Left lobe of liver (tissue), 2 donors: ENCODE measurements around the gene PPP1R14B. TPM values are rescaled to one million over a fixed set of nuclear protein-coding genes. Genes with fewer than 3 reads are reported as not detected.

ENCODE experiments used
- ATAC-seq: fragments of 200-7000 bp; cut with Tn5 transposase; one replicate; pipeline ENCODE4 v1.9.1; 2020; ENCODE audit warnings: mild to moderate bottlenecking, moderate library complexity
- DNase-seq: peaks from one replicate; pipeline ENCODE4 v3.0.0-alpha.2; 2020; ENCODE audit warnings: low spot score
- total RNA-seq: library from RNA; stranded (reverse); gene quantifications from one replicate; pipeline ENCODE4 v1.2.1, GENCODE V29; 2021
- donor health status: DM: no; HTN: no; CAD: no; lungs with moderate emphysema.
- donor health status: DM: no; HTN: yes; CAD: no.

The PPP1R14B gene
- total RNA-seq, 1 donor from 2014 or later, result 50.1 TPM

DNA sequence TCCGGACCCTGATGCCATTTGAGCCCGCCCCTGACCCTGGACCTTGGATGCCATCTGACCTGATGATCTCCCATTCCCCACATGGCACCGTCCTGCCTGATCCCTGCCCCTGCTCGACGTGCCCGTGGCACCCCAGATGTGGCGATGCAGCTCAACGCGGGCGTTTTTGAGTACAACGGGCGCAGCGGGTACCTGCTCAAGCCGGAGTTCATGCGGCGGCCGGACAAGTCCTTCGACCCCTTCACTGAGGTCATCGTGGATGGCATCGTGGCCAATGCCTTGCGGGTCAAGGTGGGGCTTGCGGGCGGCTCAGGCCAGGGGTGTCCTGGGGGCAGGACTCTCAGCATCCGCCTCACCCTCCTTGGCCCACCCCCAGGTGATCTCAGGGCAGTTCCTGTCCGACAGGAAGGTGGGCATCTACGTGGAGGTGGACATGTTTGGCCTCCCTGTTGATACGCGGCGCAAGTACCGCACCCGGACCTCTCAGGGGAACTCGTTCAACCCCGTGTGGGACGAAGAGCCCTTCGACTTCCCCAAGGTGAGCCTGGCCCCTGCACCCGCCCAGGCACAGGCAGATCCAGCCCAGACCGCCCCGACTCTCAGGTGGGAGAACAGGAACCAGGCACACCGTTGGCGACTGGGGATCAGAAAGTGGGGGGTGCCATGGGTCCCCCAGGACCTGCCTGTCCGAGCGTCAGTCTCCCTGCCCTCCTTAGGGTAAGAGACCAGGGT lies 15.7 kb upstream of the PPP1R14B start:
- ATAC-seq (no peak), DNase-seq (no peak)

DNA sequence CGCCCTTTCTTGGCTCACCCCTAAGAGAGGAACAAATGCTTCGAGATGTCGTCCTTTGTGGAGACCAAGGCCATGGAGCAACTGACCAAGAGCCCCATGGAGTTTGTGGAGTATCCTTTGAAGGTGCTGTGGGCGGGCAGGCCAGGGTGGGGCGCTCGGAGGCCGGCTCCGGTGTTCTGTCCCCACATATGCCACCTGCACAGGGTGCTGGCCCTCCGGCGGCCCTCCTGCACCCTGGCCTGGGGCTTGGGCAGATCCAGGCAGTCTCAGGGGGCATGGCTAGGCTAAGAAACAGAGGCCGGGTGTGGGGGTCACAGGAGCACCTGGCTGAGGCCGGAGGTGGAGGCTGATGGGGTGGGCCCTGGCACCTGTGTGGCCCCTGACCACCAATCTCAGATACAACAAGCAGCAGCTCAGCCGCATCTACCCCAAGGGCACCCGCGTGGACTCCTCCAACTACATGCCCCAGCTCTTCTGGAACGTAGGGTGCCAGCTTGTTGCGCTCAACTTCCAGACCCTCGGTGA lies 14.9 kb upstream of the PPP1R14B start:
- DNase-seq (no peak), ATAC-seq (no peak)

DNA sequence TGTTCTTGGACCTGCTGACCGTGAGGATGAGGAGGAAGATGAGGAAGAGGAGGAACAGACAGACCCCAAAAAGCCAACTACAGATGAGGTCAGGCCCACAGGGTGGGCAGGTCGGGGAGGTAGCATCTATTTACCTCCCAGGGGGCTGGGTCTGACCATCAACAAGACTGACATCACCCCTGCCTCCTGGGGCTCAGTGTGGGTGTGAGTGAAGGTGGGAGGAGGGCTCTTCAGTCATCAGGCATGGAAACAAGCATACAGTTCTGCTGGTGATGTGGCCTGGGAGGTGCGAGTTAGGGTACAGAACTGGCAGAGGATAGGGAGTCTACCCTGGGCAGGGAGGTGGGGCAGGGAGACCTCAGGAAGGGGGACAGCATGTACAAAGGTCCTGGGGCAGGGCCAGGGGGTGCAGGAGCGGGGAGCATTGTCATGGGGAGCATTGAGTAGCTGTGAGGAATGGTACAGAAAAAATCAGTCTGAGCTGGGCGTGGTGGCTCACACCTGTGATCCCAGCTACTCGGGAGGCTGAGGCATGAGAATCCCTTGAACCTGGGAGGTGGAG lies 13.5 kb upstream of the PPP1R14B start:
- no peak for DNase-seq
- no peak for ATAC-seq

DNA sequence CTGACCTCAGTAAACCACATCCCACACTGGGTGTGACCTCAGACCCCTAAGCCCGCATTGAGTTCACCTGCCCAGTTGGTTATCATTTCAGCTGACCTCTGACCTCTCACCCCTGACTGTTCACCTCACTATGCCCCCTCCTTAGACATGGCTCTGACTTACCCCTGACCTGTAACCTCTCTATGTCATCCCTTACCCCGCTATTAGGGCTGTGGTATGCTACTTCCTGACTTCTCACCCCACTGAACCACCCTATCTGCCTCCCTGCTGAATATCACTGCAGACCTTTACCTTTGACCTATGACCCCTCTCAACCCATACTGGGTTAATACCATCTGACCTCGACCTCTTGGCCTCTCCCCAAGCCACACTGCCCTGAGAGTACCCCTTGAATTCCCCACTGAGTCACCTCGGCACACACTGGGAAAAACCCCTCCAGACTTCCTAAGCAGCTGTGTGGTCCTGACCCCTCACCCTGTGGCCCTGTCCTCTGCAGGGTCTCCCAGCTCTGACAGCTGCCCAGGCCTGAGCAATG lies 12.9 kb upstream of the PPP1R14B start:
- DNase-seq (no peak), ATAC-seq (no peak)

DNA sequence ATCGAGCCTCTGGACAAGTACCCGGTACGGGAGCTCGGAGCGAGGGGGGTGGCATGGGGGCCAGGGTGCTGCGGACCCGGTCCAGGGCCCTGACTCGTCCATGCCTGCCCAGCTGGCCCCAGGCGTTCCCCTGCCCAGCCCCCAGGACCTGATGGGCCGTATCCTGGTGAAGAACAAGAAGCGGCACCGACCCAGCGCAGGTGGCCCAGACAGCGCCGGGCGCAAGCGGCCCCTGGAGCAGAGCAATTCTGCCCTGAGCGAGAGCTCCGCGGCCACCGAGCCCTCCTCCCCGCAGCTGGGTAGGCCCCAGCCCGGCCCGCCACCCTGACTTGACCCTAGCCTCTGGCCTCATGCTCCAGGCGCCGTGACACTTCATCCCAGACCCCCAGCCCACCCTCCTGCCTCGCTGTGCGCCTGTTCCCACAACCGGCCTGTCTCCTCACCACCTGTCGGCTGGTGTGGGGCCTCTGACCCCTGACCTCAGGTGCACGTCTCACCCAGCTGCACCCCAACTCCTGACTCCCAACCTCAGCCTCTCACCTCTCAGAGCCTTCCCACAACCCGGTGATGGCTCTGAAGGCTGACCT lies 12.3 kb upstream of the PPP1R14B start:
- no peak for ATAC-seq

DNA sequence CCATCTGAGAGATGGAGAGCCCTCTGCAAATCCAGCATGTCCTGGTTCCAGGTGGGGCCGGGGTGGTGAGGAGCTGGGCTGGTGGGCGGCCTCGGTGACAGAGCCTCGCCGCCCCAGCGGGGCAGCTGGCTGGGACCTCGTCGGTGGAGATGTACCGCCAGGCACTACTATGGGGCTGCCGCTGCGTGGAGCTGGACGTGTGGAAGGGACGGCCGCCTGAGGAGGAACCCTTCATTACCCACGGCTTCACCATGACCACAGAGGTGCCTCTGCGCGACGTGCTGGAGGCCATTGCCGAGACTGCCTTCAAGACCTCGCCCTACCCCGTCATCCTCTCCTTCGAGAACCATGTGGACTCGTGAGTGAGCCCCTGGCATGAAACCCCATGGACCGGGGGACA lies 11.6 kb upstream of the PPP1R14B start:
- no peak for DNase-seq
- no peak for ATAC-seq

More for the DNA sequence above, 12.3 kb upstream of the PPP1R14B start:
- DNase-seq, result no peak

DNA sequence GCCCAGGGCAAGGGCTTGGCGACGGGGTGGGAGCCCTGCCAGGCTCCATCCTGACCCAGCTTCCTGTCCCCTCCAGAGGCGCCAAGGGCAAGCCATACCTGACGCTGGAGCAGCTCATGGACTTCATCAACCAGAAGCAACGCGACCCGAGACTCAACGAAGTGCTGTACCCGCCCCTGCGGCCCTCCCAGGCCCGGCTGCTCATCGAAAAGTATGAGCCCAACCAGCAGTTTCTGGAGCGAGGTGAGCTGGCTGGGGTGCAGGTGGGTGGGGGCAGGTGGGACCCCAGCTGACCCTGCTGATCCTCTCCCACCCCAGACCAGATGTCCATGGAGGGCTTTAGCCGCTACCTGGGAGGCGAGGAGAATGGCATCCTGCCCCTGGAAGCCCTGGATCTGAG lies 9.6 kb upstream of the PPP1R14B start:
- no peak for DNase-seq
- no peak for ATAC-seq

DNA sequence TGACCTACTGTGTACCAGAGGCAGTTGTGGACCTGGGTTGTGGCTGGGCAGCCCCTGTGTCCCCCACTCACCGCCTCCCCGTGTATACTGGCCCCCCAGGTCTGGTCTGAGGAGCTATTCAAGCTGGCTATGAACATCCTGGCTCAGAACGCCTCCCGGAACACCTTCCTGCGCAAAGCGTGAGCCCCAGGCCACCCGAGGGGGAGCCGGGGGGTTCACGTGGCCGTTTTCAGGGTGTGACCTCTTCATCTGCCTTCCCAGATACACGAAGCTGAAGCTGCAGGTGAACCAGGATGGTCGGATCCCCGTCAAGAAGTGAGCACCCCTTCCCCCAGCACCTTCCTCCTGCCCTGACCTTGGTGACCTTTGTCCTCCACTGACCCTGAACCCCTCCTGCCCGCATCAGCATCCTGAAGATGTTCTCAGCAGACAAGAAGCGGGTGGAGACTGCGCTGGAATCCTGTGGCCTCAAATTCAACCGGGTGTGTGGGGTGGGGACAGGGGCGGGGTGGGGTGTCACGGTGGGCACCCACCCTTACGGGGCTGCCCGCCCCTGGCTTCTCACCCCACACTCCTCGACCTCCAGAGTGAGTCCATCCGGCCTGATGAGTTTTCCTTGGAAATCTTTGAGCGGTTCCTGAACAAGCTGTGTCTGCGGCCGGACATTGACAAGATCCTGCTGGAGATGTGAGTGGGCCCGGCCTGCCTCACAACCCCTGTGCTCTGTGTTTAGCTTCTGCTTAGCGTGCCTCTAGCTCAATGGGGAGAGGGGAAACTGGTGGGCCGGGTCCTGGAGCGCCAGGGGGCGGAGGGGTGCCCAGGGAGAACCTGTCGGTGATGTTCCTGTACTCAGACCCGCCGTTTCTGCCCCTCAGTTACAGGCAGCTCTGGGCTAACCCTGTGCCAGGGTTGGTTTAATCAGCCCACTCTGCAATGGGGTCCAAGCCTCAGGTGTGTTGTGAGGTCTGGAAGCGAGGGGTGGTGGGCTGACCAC lies 8.7 kb upstream of the PPP1R14B start:
- DNase-seq (no peak), ATAC-seq (no peak)

DNA sequence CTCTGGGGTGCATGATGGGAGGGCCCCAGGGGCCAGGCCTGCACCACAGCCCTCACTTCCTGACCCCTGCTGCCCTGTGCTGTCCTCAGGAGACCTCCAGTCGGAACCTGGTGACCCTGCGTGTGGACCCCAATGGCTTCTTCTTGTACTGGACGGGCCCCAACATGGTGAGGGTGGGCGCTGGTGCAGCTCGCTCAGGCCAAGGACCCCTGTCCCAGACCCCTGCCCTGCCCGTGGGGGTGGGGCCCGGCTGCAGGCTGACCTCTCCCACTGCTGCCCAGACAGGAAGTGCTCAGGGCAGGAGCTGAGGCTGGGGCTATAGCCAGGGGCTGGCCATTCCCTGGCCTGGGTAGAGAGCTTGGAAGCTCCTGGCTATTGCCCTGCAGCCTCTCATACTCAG lies 7.6 kb upstream of the PPP1R14B start:
- no peak for DNase-seq
- no peak for ATAC-seq

DNA sequence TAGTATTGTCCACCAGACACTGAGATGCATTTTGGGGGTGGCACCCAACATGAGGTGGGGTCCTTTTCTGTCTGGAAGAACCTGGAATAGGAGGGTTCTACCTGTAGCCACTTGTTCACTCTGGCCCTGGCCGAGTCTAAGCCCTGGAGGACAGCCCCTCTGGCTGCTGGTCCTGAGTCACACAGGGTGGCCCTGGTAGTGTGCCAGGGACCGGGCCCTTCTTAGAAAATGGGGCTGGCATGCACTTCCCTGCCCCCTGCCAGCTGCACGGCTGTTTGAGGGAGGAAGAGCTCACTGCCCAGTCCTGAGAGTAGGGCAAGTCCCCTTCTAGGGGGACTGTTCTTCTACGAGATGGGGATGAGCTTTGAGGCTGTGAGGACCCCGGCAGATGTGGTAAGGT lies 6.7 kb upstream of the PPP1R14B start:
- DNase-seq, result no peak
- ATAC-seq, result no peak

DNA sequence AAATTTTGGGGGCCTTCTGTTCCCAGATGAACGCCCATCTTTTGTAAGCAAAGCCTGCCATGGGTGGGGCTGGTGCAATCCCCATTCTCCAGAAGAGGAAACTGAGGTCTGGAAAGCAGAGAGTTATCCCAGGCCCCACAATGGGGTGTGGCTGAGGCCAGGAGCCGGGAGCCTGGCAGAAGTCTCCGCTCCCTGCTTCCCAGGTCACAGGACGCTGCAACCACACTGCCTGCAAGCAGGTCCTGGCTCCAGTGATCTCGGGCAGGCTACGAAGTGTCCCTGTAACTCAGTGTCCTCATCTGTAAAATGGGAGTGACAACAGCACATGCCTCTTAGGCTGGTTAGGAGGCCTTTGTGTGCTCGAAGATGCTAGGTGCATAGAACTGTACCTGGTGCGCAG lies 6.3 kb upstream of the PPP1R14B start:
- DNase-seq (no peak), ATAC-seq (no peak)

DNA sequence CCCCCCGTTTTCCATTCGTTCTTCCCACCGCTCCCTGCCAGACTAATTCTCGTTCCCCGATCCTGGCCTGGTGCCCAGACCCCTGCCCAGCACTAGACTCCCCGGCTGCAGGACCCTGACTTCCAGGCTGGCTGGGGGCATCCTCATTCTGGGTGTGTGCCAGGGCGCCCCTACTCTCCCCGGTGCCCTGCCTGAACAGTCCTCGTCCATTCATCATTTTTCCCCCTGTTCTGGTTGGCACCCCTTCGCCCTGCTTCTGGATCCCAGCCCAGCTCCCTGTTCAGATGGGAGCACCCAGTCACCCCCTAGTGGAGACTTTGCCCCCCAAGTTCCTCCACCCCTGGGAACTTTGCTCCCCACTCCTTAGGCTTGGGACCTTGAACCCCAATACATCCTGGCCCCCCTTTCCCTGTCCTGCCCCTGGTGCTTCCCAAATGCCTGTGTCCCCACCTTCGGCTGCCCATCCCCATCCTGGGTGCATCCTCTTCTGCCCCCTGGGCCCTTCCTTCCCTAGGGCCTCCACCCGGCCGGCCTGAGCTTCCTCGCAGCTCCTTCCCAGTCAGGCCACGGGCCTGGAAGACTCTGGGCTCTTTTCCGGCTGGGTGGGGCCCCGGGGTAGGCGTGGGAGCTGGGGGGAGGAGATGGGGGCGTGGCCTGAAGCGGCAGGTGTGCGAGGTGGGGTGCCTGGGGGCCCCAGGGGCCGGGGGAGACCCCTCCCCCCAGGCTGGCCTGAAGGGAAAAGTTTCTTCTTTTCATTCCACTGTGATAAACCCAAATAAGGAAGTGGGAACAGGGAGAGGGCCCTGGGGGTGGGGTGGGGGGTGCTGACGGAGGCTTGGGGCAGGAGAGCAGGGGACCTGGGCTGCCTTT lies 5.5 kb upstream of the PPP1R14B start:
- ATAC-seq (peak; percentile 8), DNase-seq (no peak)

DNA sequence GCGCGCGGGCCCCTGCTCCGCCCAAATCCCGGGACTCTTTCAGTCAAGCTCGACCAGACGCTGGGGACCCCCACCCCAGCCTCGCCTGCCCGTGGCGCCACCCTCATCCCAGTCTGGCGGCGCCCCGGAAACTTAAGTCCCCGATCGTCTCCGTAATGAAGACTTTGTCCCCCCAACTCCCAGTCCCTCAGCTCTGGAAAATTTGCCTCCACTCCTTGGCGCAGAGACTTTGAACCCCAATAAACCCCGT lies 4.9 kb upstream of the PPP1R14B start:
- ATAC-seq (no peak), DNase-seq (no peak)

DNA sequence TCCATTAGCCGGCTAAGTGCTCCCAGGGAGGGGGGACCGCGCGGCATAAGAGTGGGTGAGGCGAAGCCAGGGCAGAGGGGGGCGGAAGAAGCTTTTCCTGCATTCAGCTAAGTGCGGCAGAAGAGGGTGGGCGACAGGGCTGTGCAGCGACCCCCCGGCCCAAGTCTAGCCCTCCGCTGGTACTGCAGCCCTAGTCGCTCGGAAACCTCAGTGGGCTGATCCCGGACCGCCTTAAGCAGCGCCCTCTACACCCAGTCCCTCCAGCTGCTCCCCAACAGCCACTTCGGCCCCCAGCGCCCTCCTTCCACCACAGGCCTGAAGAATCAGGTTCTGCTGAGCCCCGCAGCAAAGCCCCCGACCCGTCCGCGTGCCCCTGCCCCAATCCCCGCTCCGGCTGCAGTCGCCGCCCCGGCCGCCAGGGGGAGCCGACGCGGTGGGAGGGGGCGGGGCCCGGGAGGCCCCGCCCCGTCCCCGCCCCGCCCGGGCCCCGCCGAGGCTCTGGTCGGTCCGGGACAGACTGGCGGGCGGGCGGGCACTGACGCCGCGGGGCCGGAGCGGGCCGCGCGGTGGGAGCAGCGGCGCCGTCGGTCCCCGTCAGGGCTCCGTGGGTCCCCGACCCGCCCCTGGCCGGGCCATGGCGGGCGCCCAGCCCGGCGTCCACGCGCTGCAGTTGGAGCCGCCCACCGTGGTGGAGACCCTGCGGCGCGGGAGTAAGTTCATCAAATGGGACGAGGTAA lies 4.4 kb upstream of the PPP1R14B start, which contains the start of gene PLCB3:
Gene PLCB3 (plus strand): TSS at position 515 of the 737 bp plus-strand sequence. CDS start 120 bp downstream, at position 635.
- ATAC-seq (peak; percentile 70), DNase-seq (peak; percentile 74)

DNA sequence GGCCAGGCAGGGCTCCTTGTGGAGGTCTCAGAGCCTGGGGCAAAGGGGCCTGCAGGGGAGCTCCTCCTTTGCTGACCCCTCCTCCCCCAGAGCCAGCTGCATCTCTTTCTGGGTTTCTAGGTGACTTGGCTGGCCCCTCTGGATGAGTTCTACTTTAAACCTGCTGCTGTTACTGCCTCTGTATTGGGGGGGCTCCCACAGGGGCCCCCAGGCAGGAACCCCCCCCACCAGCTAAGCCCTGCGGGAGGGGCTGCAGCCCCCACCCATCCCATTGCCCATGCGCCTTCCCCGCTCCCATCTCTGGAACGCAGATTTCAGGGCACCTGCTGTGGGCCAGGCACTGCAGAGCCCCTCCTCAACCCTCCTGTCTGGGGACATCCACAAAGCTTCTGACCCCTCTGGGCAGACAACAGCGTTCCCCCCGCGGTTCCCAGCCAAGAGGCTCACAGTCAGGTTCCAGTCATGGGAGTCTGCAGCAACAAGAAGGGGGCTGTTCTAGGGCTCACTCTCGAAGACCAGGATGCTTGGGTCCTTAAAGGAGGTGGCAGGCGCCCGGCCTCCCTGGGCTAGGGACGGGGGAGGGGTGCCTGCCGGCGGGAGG lies 3.8 kb upstream of the PPP1R14B start:
- DNase-seq, result no peak
- no peak for ATAC-seq

DNA sequence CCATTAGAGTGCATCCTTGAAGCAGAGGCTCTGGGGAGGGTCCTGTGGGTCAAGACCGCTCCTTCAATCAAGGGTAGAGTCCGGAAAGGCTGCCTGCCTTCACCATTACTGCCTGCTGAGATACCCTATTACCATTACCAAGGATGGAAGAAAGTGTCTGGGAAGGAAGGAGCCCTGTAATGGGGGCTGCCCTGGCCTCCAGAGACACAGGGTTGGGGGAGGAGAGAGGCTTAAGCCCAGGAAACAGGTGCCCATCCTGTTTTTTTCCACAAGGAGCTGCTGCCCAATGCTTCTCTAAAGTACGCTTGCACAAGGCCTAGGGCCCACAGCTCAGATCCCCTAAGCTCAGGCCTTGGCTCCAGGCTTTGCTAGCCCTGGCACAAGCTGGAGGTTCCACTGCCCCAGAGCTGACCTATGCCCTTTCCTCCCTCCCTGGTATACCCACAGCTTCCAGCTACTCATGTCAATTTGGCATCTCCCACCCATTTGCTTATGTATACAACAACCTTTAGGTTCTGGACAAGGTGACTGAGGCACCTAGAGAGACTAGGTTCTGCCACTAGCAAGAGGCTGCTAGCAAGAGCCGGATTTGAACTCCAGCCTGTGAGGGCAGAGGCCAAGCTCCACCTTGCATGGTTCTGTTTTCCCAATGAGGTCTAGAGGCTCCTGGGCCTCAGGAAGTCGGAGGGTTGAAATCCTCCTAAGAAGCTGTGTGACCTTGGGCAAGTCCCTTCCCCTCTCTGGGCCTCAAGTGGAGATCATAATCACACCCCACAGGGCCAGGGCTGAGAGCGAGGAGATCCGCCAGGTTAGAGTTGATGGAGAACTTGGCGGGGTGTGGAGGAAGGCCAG lies 3.0 kb upstream of the PPP1R14B start:
- DNase-seq (no peak), ATAC-seq (peak; percentile 22)

DNA sequence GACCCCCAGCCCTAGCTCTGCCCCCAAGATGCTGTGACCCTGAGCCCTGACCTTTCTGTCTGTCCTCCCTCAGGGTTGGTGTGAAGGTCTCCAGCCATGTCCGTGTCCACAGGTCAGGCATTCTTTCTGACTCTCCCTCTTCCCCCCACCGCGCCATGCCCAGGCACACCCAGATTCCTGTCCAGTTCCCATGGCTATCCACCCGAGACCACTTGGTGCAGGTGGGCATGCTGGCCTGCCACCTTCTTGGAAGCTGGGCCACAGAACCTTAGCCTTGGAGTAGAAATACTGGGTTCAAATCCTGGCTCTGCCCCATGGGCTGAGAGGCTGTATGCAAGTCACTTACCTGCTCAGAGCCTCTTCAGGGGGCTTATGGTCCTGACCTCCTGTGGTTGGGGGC lies 2.3 kb upstream of the PPP1R14B start:
- DNase-seq, result no peak
- no peak for ATAC-seq

DNA sequence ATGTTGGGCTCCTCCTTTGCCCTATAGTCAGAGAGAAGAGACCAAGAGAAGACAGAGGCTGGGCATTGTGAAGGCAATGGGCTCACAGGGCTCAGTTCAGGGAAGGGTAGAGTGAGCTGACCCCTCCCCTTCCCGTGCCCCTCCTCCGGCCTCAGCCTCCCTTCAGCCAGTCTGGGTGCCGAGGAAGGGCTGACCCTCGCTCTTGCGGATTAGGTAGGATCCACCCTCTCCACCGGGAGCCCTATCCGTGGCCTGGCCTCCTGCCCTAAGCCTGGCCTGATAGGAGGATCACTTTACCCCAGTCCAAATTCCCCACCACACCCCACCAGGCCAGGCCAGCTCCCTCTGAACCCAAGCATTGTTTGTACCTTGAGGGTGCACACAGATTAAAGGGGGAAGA lies 1.8 kb upstream of the PPP1R14B start:
- ATAC-seq, result no peak
- DNase-seq, result no peak
